Stimulated activated CD4-positive, alpha-beta T cell treated with anti-CD3 and anti-CD28 coated beads, Interleukin-4, amount 100 ng/mL, for 4 hours (primary cell): Measurements from ENCODE around the gene ADAMTS13.
"Not testable (repeated sequence)": the region's sequence is repeated elsewhere in the genome, so short reads cannot be mapped to it uniquely, and the experiment has no call there.

Experiments
- DNase-seq, 2 experiments: peaks; one replicate each; pipeline ENCODE4 v3.0.0-alpha.2; 2020

Gene ADAMTS13

DNA sequence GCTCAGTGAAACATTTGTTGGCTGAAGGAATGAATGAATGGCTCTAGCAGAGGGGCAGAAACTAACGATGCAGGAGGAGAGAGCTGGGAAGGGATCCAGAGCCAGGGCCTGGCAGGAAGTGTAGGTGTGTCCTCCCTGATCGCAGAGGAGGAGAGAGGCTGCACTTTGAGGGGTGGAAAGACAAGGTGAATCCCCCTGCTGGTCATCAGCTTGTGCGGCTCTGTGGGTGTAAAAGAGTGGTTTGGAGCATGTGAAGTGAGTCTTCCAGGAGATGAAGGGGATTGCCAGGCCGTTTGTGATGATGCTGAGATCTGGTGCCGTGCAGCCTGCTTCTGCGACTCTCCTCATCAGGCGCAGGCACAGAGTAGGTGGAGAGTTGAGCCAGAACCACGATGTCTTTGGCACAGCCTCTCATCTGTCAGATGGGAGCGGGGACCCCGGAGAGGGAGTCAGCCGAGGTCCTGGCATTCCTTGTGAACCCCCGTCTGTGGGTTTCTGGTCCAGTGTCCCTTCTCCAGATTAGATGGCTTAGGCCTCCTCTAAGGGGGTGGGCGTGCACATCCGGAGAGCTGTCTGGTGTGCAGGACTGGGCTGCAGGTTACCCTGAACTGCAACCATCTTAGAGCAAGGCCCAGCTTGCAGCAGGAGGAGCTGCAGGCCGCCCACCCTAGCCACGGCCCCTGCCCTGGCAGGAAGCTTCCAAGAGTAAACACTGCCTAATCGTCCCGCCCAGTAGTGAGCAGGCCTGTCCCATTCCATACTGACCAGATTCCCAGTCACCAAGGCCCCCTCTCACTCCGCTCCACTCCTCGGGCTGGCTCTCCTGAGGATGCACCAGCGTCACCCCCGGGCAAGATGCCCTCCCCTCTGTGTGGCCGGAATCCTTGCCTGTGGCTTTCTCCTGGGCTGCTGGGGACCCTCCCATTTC, at the start of gene ADAMTS13:
Gene ADAMTS13, plus strand, starts transcription at position 753 of the 928 bp plus-strand sequence. Its CDS starts 77 bp downstream, at position 830.
- DNase-seq, result no peak

DNA sequence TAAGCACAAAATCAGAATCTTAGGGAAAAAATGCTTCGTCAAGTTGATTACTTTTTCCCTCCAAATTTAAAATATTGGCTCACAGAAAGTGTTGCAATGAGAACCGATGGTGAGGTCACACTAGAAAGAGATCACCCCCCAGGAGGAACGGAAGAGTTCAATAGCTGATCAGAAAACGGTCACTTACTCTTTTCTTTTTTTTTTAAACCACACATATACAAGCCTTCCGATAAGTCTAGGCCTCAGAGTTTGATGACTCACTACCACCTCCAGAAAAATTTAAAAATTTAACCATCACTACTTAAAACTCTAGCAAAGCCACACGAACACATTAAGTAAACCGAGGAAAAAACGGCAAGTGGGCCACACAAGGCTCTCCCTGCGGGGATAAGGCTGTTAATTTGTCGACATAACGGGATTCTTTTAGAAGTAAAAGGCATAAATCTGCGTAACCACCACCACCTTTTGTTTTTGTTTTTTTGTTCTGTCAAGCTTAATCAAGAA, 47.5 kb upstream of the ADAMTS13 start:
- no peak for DNase-seq

- no peak for DNase-seq
Measured at GRCh38 chr9:133375116-133375723, 46.9 kb upstream of the ADAMTS13 start.

- DNase-seq, result peak; percentile 91 to 96
Measured at GRCh38 chr9:133375724-133376654, 46.2 kb upstream of the ADAMTS13 start, which contains the start of the genes STKLD1 and SURF4. TSS of gene STKLD1 (plus strand) at chr9:133376366. CDS start at chr9:133376474, 108 bp downstream. TSS of gene SURF4 (minus strand) at chr9:133376060. CDS start at chr9:133375969, 91 bp downstream.

- not testable (repeated sequence) for DNase-seq
Measured at GRCh38 chr9:133377280-133377679, 44.9 kb upstream of the ADAMTS13 start.

DNA sequence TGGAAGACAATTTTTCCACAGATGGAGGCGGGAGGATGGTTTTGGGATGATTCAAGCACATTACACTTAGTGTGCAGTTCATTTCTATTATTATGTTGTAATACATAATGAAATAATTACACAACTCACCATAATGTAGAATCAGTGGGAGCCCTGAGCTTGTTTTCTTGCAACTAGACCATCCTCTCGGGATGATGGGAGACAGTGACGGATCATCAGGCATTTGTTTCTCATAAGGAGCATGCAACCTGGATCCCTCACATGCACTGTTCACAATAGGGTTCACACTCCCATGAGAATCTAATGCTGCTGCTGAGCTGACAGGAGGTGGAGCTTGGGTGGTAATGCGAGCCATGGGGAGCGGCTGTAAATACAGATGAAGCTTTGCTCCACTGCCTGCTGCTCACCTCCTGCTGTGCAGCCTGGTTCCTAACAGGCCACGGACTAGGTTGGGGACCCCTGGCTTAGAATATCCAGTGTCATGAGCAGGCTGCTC, 44.4 kb upstream of the ADAMTS13 start:
- no peak for DNase-seq

DNA sequence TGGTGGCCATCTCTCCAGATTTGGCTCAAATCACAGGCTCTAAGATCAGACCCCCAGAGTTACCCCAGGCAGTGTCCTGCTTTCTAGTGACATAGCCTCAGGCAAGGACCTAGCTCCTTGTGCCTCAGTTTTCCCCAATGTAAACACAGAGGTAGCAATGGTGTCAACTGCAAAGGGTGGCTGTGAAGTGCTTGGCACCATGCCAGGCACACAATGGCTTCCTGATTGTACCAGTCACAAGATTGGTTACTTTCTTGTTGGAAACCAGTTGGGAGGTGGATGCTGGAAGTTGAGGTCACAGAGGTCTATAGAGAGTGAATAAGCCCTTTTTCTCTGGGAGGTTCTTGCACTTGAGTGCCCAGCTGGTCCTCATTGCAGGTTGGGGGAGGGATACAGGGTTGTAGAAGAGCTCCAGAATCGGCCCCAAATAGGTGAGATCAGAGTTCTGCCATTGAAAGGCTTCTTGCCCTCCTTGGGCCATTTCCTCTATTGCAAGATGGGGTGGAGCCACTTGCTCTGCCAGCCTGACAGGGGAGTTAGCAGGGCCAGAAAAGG, 43.7 kb upstream of the ADAMTS13 start:
- DNase-seq, result no peak

GRCh38 chr9:133379153-133380086, 42.7 kb upstream of the ADAMTS13 start:
- DNase-seq, result no peak

DNA sequence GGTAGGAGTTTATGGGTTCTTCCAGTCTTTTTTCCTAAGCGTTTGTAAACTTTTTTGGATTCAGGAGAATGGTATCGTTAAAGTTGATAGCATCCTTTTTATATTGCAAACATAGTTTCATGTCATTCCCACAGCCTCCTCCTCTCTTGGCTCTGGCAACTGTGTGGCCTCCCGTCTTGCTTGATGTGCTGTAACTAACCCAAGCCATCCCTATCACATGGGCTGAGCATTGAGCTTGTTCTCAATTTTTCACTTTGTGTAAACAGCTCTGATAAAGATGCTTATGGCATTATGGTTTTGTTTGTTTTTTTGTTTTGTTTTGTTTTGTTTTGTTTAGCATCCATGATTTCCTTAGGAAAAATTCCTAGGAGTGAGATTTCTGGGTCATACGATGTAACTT, 41.4 kb upstream of the ADAMTS13 start:
- DNase-seq, result no peak

DNA sequence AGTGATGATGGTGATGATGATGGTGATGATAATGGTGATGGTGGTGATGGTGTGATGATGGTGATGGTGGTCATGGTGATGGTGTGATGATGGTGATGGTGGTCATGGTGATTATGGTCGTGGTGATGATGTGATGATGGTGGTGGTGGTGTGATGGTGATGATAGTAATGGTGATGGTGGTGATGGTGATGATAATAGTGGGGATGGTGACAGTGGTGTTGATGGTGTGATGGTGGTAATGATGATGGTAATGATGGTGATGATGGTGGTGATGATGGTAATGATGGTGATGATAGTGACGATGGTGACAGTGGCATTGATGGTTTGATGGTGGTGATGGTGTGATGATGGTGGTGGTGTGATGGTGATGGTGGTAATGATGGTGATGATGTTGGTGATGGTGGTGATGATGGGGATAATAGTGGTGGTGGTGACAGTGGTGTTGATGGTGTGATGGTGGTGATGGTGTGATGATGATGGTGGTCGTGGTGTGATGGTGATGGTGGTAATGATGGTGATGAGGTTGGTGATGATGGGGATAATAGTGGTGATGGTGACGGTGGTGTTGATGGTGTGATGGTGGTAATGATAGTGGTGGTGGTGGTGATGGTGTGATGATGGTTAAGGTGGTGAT, 39.5 kb upstream of the ADAMTS13 start:
- no peak for DNase-seq

- DNase-seq, result no peak
Measured at GRCh38 chr9:133383438-133383837, 38.7 kb upstream of the ADAMTS13 start.

DNA sequence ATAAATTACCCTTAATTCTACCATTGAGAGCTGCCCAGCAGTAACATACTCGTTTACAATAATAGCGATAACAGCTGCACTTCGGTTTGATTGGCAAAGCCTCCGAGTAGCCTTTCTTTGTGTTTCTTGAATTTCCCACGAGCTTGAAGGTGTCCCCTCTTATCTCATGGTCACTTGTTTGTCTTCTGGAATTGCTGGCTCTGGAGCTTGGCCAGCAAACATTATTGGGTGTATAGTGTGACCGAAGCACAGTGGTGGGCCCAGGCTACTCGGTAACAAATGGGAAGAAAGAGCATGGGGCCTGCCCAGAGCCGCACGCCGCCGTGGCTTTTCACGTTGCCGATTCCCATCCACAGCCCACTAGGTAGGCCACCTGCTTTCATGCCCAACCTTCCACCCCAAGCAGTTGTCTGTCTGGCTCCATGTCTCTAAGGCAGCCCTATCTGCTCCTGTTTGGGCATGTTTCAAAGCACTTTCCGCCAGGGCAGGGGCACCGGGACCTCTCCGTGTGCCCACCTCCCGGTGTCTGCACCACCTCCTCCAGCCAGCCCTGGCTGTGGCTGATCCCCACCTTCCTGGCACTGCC, 37.3 kb upstream of the ADAMTS13 start:
- no peak for DNase-seq

DNA sequence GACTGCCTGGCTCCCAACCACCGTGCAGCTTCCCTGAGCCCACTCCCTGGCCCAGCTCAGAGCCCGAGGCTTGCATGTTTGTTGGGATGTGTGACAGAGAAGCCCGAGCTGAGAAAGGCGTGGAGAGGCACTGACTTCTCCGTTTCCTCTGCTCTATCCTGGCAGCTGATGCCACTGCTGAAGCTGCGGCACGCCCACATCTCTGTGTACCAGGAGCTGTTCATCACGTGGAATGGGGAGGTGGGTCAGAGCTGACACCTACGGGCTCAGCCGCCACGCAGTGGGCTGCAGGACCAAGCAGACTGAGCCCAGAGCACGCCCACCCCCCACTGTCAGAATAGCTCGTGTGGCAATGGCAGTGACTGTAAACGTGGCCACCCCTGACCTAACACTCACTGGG, 36.7 kb upstream of the ADAMTS13 start:
- no peak for DNase-seq

- DNase-seq, result no peak
Measured at GRCh38 chr9:133386338-133386737, 35.8 kb upstream of the ADAMTS13 start.

DNA sequence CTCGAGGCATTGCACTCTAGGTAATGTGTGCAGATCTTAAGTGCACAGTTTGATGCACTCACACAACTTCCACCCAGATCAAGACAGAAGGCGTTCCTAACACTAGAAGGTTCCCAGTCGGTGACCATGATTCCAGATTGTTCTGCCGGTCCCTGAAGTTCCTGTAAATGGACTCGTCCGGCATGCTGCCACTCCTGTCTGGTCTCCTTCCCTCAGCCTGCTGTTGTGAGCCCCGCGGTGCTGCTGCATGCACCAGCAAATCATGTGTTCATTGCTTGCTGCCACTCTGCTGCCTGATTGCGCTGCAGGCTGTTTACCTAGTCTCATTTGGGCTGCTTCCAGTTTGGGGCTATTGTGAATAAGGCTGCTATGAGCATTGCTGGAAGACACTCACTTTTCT, 34.5 kb upstream of the ADAMTS13 start:
- no peak for DNase-seq

- no peak for DNase-seq
Measured at GRCh38 chr9:133389025-133389557, 33.1 kb upstream of the ADAMTS13 start.

DNA sequence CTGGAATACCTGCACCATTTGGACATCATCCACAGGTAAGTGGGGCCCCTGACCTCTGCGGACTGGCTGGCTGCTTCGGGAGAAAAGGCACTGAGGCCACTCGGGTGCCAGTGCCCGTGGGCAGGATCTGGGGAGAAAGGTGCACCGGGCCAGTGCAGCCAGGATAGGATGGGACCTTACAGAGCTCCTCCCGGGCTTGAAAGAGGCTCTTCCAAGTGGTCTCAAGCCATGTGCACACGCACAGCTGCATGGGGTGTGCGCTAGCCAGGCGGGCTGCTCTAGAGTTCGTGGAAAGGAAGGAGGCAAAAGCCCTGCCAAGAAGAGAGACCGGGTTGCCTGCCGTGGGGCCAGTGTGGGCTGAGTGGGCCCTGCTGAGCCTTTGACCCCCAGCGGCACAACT, 32.6 kb upstream of the ADAMTS13 start:
- DNase-seq, result no peak

DNA sequence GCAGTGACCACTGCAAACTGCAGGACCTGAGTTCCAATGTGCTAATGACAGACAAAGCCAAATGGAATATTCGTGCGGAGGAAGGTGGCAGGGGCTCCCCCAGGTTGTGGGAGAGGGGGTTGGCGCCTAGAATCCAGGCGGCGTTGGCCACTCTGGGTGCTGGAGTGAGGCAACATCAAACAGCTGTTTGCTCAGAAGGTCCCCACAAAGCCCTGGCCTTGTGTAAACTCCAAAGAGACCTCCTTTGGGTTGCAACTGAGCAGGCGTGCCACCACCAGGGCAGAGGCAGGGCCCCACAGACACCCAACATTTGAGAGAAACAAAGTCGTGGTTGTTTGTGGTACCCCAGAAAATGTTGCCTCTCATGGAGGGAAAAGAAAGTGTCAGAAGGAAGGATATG, 31.5 kb upstream of the ADAMTS13 start:
- no peak for DNase-seq

GRCh38 chr9:133391449-133391848, 30.7 kb upstream of the ADAMTS13 start:
- DNase-seq, result not testable (repeated sequence)

- DNase-seq, result not testable (repeated sequence)
Measured at GRCh38 chr9:133392308-133392707, 29.9 kb upstream of the ADAMTS13 start.
